Osteoblast (primary cell): ENCODE measurements around the gene BATF2. TPM values are rescaled to one million over a fixed set of nuclear protein-coding genes. Genes with fewer than 3 reads are reported as not detected.

Experiments used
- DNase-seq: peaks from one replicate; pipeline ENCODE4 v3.0.0; 2011; ENCODE audit warnings: low spot score, mixed read lengths; ENCODE audit not compliant: insufficient read length; ENCODE audit errors: missing footprints
- H2AFZ ChIP-seq: 2 replicates; pipeline ENCODE4 v1.6.0; 2011; ENCODE audit warnings: mild to moderate bottlenecking, low read length
- H3K27ac ChIP-seq: 2 replicates; pipeline ENCODE4 v1.5.1; 2011; ENCODE audit warnings: mild to moderate bottlenecking, low read depth, low read length, moderate library complexity
- H3K27me3 ChIP-seq: 2 replicates; pipeline ENCODE4 v1.6.0; 2012; ENCODE audit warnings: mild to moderate bottlenecking, control low read depth, inconsistent platforms, low read length, moderate library complexity; ENCODE audit not compliant: insufficient read depth
- H3K36me3 ChIP-seq: 2 replicates; pipeline ENCODE4 v1.5.1; 2011; ENCODE audit warnings: mild to moderate bottlenecking, low read length, control low read depth, moderate library complexity; ENCODE audit not compliant: insufficient read depth
- H3K4me1 ChIP-seq: 2 replicates; pipeline ENCODE4 v1.5.1; 2011; ENCODE audit warnings: mild to moderate bottlenecking, low read length, control low read depth, moderate library complexity; ENCODE audit not compliant: insufficient read depth
- H3K4me2 ChIP-seq: 2 replicates; pipeline ENCODE4 v1.6.0; 2011; ENCODE audit warnings: mild to moderate bottlenecking, low read length; ENCODE audit not compliant: insufficient read depth
- H3K4me3 ChIP-seq: fragments of 200-600 bp; sonication (generic); 3 replicates; pipeline ENCODE4 v1.5.1; 2012; ENCODE audit warnings: mild to moderate bottlenecking, low read length, inconsistent platforms; ENCODE audit not compliant: insufficient read depth
- H3K79me2 ChIP-seq: 2 replicates; pipeline ENCODE4 v1.6.0; 2012; ENCODE audit warnings: mild to moderate bottlenecking, low read length, control low read depth, inconsistent platforms; ENCODE audit not compliant: insufficient read depth
- H3K9me3 ChIP-seq: 2 replicates; pipeline ENCODE4 v1.5.1; 2011; ENCODE audit warnings: low read depth, low read length, control low read depth
- H4K20me1 ChIP-seq: 2 replicates; pipeline ENCODE4 v1.6.0; 2012; ENCODE audit warnings: mild to moderate bottlenecking, low read length, control low read depth; ENCODE audit not compliant: insufficient read depth
- CTCF ChIP-seq: IDR thresholded peaks from 2 replicates; pipeline ENCODE4 v1.5.1; 2011; ENCODE audit warnings: mild to moderate bottlenecking, low read depth, low read length, moderate library complexity; ENCODE audit errors: extremely low read depth
- total RNA-seq: library from RNA; depleted of rRNA; stranded (reverse); fragments of >200 nt; gene quantifications from 2 replicates; pipeline ENCODE4 v1.2.3, GENCODE V29; 2012

The BATF2 gene
- total RNA-seq, 1 donor = 1.4 TPM

- H3K79me2 ChIP-seq = no peaks in the 10 kb centered on the region
- no peak overlapping the region for H3K4me2 ChIP-seq
- H3K4me1 ChIP-seq = peaks cover 9% of the 10 kb centered on the region
- no peak overlapping the region for H3K4me3 ChIP-seq
- H4K20me1 ChIP-seq = no peaks in the 10 kb centered on the region
- TF ChIP-seq CTCF = no peak
- no peak overlapping the region for H2AFZ ChIP-seq
- H3K36me3 ChIP-seq = no peaks in the 10 kb centered on the region
- DNase-seq = no peak
- no peak overlapping the region for H3K27ac ChIP-seq
- H3K9me3 ChIP-seq = no peaks in the 10 kb centered on the region
- no peaks in the 10 kb centered on the region for H3K27me3 ChIP-seq
These were observed 1.4 kb upstream of the BATF2 start for GRCh38 chr11:64998141-64998540.

GRCh38 chr11:64996327-64996709, 453 bp downstream of the BATF2 start:
- H3K4me2 ChIP-seq = peak overlapping the region; percentile 79
- peak overlapping the region; percentile 74 for H2AFZ ChIP-seq
- peak overlapping the region; percentile 67 for H3K4me3 ChIP-seq
- H3K4me1 ChIP-seq = peaks cover 9% of the 10 kb centered on the region
- no peaks in the 10 kb centered on the region for H3K27me3 ChIP-seq
- no peaks in the 10 kb centered on the region for H3K79me2 ChIP-seq
- H3K36me3 ChIP-seq = no peaks in the 10 kb centered on the region
- H4K20me1 ChIP-seq = no peaks in the 10 kb centered on the region
- H3K27ac ChIP-seq = peak overlapping the region; percentile 8
- no peak for TF ChIP-seq CTCF
- no peaks in the 10 kb centered on the region for H3K9me3 ChIP-seq
- DNase-seq = no peak

DNA sequence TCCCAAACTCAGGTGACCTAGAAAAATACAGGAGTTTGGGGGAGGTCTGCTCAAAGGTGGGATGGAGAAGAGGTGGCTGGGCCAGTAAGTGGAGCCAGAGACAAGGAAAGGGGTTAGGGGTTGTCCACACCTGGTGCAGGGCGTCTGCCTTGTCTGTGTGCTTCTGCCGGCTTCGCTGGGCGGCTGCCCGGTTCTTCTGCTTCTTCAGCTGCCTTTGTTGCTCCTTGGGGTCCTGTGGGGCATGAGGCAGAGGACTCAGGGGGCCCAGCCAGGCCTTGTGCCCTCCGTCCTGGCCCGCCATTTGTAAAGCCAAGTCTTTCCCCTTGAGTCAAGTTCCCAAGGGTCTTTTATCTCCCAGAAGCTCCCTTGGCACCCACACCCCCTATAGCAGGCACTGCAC, 2.5 kb downstream of the BATF2 start:
- Histone ChIP-seq H2AFZ (no peak overlapping the region), H3K27ac (no peak overlapping the region), H4K20me1 (no peaks in the 10 kb centered on the region), H3K79me2 (no peaks in the 10 kb centered on the region), H3K4me2 (no peak overlapping the region), H3K4me3 (no peak overlapping the region), H3K9me3 (no peaks in the 10 kb centered on the region), H3K4me1 (peaks cover 14% of the 10 kb centered on the region), H3K27me3 (no peaks in the 10 kb centered on the region), H3K36me3 (no peaks in the 10 kb centered on the region)
- TF ChIP-seq CTCF = no peak
- no peak for DNase-seq

DNA sequence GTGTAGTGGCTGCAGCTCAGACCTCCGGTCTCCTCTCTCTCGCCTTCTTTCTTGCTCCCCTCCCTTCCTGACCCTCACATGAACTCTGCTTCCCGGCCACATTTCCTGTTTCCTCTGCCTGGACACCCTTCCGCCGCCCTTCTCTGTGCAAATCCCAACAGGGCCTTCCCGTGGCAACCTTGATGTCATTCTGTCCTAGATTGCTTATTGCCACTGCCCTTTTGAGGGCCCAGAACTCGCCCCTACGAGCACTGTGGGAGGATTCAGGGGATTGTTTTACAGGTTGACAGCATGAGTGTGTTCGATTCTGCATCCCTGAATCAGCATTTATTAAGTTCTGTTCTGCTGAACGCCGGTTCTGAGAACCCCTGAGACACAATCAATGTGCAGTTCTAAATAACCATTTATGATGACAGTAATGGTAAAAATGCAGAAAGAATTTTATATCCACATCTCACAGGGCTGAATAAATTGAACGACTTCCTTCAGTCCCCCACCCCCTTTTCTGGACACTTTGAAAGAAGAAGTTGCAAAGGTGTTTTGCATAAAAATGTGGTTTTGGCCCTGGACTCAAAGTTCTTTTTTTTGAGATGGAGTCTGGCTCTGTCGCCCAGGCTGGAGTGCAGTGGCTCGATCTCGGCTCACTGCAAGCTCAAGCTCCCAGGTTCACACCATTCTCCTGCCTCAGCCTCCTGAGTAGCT, 6.4 kb downstream of the BATF2 start:
- DNase-seq = no peak
- no peak overlapping the region for H3K27ac ChIP-seq
- TF ChIP-seq CTCF = no peak
- no peaks in the 10 kb centered on the region for H3K27me3 ChIP-seq
- peaks cover 5% of the 10 kb centered on the region for H3K4me1 ChIP-seq
- no peaks in the 10 kb centered on the region for H3K9me3 ChIP-seq
- H2AFZ ChIP-seq = peak overlapping the region; percentile 89
- H3K36me3 ChIP-seq = no peaks in the 10 kb centered on the region
- no peak overlapping the region for H3K4me3 ChIP-seq
- no peaks in the 10 kb centered on the region for H4K20me1 ChIP-seq
- peak overlapping the region; percentile 18 for H3K4me2 ChIP-seq
- H3K79me2 ChIP-seq = no peaks in the 10 kb centered on the region
